Peyer's patch (tissue), 4 donors: ENCODE results near the gene C4A. TPM values are rescaled to one million over a fixed set of nuclear protein-coding genes. Genes with fewer than 3 reads are reported as not detected.
"Not testable (repeated sequence)": the region's sequence is repeated elsewhere in the genome, so short reads cannot be mapped to it uniquely, and the experiment has no call there.

Experiments
- DNase-seq, 3 donors: peaks; one replicate each; pipeline ENCODE4 v3.0.0-alpha.2; 2017 to 2019
- H3K27ac ChIP-seq, 4 donors: fragments of 200-600 bp; sonication (generic); one replicate each; pipeline ENCODE4 v1.5.1; 2016 to 2019
- H3K27me3 ChIP-seq, 2 donors: fragments of 200-600 bp; sonication (generic); one replicate each; pipeline ENCODE4 v1.5.1; 2019
- H3K36me3 ChIP-seq, 3 donors: fragments of 200-600 bp; sonication (generic); one replicate each; pipeline ENCODE4 v1.5.1; 2016 to 2019
- H3K4me1 ChIP-seq, 4 donors: fragments of 200-600 bp; sonication (generic); one replicate each; pipeline ENCODE4 v1.5.1; 2016 to 2019
- H3K4me3 ChIP-seq, 4 donors: fragments of 200-600 bp; sonication (generic); 1 replicate in 3 of 4; 2 replicates in 1 of 4; pipeline ENCODE4 v1.5.1; 2016 to 2019; ENCODE audit warnings: mild to moderate bottlenecking in 1 of 4
- H3K9me3 ChIP-seq, 4 donors: fragments of 200-600 bp; sonication (generic); one replicate each; pipeline ENCODE4 v1.5.1; 2016 to 2019; ENCODE audit warnings: mild to moderate bottlenecking in 1 of 4
- POLR2A ChIP-seq, 2 donors: fragments of 450-650 bp; IDR thresholded peaks; one replicate each; pipeline ENCODE4 v1.5.1; 2017; ENCODE audit warnings: antibody characterized with exemption in 2 of 2, mild to moderate bottlenecking in 2 of 2, moderate library complexity in 2 of 2
- total RNA-seq, 4 donors: library from RNA; depleted of rRNA; stranded (reverse); fragments of >200 nt; gene quantifications; one replicate each; pipeline ENCODE4 v1.1.0, GENCODE V29; 2016
- TF ChIP-seq, protein P1 (sequence below), 6 experiments: fragments of 450-650 bp in 4 of 6; fragments of 200-600 bp in 2 of 6; sonication (generic) in 1 of 6; IDR thresholded peaks; one replicate each; pipeline ENCODE4 v1.5.1; 2017 to 2019; ENCODE audit warnings: antibody characterized with exemption in 6 of 6, mild to moderate bottlenecking in 3 of 6, moderate library complexity in 1 of 6

Gene C4A
- total RNA-seq, 4 donors from 2014 or later: 13.7 to 56.9 (median 20.8) TPM

DNA sequence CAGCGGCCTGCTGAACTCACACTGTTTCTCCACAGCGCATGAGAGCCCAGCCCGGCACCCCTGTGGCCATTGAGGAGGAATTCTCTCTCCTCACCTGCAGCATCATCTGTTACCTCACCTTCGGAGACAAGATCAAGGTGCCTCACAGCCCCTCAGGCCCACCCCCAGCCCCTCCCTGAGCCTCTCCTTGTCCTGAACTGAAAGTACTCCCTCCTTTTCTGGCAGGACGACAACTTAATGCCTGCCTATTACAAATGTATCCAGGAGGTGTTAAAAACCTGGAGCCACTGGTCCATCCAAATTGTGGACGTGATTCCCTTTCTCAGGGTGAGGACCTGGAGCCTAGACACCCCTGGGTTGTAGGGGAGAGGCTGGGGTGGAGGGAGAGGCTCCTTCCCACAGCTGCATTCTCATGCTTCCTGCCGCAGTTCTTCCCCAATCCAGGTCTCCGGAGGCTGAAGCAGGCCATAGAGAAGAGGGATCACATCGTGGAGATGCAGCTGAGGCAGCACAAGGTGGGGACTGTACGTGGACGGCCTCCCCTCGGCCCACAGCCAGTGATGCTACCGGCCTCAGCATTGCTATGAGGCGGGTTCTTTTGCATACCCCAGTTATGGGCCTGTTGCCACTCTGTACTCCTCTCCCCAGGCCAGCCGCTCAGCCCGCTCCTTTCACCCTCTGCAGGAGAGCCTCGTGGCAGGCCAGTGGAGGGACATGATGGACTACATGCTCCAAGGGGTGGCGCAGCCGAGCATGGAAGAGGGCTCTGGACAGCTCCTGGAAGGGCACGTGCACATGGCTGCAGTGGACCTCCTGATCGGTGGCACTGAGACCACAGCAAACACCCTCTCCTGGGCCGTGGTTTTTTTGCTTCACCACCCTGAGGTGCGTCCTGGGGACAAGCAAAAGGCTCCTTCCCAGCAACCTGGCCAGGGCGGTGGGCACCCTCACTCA is 57.7 kb downstream of the C4A start:
- not testable (repeated sequence) for H3K4me3 ChIP-seq

GRCh38 chr6:32040299-32041049 is 58.6 kb downstream of the C4A start:
- H3K4me3 ChIP-seq, H3K9me3 ChIP-seq, H3K4me1 ChIP-seq, H3K36me3 ChIP-seq, DNase-seq, H3K27me3 ChIP-seq, H3K27ac ChIP-seq: not testable (repeated sequence)

More for the DNA sequence above, 57.7 kb downstream of the C4A start:
- not testable (repeated sequence) for H3K27me3 ChIP-seq, H3K9me3 ChIP-seq, H3K36me3 ChIP-seq, H3K4me1 ChIP-seq, H3K27ac ChIP-seq, DNase-seq

DNA sequence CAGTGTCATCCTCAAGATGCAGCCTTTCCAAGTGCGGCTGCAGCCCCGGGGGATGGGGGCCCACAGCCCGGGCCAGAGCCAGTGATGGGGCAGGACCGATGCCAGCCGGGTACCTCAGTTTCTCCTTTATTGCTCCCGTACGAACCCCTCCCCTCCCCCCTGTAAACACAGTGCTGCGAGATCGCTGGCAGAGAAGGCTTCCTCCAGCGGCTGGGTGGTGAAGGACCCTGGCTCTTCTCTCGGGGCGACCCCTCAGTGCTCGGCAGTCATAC is 59.1 kb downstream of the C4A start:
- H3K27ac ChIP-seq, H3K36me3 ChIP-seq, H3K9me3 ChIP-seq, H3K4me3 ChIP-seq, H3K27me3 ChIP-seq, H3K4me1 ChIP-seq, DNase-seq: not testable (repeated sequence)

DNA sequence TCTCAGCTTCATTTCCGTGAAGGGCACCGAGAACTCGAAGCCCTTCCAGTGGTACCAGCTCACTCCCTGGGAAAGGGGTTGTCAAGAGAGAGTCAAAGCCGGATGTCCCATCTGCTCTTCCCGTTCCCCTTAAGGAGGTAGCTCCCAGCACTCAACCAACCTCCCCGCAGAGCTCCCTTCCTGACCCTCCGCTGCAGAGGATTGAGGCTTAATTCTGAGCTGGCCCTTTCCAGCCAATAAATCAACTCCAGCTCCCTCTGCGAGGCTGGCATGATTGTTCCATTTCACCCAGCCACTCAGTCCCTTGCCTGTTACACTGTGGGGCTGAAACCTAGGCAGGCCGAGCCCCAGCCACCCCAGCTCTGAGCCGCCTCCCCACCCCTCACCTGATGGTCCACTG is 59.5 kb downstream of the C4A start:
- H3K9me3 ChIP-seq, H3K36me3 ChIP-seq, DNase-seq, H3K4me1 ChIP-seq, H3K27me3 ChIP-seq, H3K27ac ChIP-seq, H3K4me3 ChIP-seq: not testable (repeated sequence)

- H3K27me3 ChIP-seq, DNase-seq, H3K4me1 ChIP-seq, H3K9me3 ChIP-seq, H3K36me3 ChIP-seq, H3K27ac ChIP-seq, H3K4me3 ChIP-seq: not testable (repeated sequence)
Measured at GRCh38 chr6:32042276-32042675, 60.4 kb downstream of the C4A start.

DNA sequence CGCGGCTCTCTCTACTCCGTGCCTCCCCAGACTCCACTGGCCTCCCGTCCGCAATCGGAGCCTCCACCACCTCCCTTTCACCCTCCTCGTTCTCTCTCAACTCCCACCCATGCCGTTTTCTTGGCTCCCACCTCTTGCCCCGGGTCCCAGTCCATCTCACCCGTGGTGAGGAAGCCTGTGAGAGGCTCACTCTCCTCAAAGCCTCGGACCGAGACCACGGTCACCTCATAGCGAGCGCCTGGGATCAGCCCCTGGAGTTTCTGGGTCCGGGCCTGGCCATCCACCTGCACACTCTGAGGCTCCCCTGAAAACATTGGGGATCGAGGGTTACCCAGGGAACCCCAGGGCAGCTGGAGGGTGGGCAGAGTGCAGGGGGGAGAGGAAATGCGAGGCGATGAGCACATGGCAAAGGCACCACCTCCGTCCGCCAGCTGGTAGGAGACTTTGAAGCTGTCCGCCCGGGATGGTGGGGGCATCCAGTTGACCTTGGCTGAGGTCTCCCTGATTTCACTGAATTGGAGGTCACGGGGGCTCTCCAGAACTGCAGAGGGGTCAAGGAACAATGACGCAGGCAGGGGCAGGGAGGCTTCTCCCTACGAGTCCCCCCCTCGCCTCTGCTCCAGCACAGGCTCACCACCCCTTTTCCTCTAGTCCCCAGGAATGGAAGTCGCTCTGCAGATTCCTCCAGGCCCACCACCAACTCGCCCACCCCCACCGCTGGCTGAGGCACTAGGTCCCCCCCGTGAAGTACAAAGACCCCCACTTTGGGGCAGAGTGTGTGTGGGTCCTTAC is 61.9 kb downstream of the C4A start:
- not testable (repeated sequence) for H3K4me1 ChIP-seq, H3K4me3 ChIP-seq, H3K27me3 ChIP-seq, H3K27ac ChIP-seq, H3K9me3 ChIP-seq, DNase-seq, H3K36me3 ChIP-seq

GRCh38 chr6:32044916-32045315 is 63.1 kb downstream of the C4A start:
- not testable (repeated sequence) for H3K4me3 ChIP-seq, DNase-seq, H3K27ac ChIP-seq, H3K4me1 ChIP-seq, H3K27me3 ChIP-seq, H3K9me3 ChIP-seq, H3K36me3 ChIP-seq

GRCh38 chr6:32045811-32046449 is 64.1 kb downstream of the C4A start:
- Histone ChIP-seq H3K36me3 (no peaks in the 10 kb centered on the region), H3K27ac (peak overlapping the region; percentile 60 to 74 (median 66)), H3K4me1 (peaks cover 0 to 6% (median 4%) of the 10 kb centered on the region in 4 donors), H3K9me3 (no peaks in the 10 kb centered on the region), H3K27me3 (no peaks in the 10 kb centered on the region), H3K4me3 (no peak overlapping the region)
- DNase-seq: no peak
- TF ChIP-seq, protein P1, sequence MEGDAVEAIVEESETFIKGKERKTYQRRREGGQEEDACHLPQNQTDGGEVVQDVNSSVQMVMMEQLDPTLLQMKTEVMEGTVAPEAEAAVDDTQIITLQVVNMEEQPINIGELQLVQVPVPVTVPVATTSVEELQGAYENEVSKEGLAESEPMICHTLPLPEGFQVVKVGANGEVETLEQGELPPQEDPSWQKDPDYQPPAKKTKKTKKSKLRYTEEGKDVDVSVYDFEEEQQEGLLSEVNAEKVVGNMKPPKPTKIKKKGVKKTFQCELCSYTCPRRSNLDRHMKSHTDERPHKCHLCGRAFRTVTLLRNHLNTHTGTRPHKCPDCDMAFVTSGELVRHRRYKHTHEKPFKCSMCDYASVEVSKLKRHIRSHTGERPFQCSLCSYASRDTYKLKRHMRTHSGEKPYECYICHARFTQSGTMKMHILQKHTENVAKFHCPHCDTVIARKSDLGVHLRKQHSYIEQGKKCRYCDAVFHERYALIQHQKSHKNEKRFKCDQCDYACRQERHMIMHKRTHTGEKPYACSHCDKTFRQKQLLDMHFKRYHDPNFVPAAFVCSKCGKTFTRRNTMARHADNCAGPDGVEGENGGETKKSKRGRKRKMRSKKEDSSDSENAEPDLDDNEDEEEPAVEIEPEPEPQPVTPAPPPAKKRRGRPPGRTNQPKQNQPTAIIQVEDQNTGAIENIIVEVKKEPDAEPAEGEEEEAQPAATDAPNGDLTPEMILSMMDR (IDR thresholded peaks at IDR 0.05): no peak
- TF ChIP-seq POLR2A (IDR thresholded peaks at IDR 0.05): no peak
